Body of pancreas (tissue), 4 donors: Measurements from ENCODE around the gene PREX1. TPM values are rescaled to one million over a fixed set of nuclear protein-coding genes. Genes with fewer than 3 reads are reported as not detected.
A peak's percentile ranks its signal among the peaks of the same experiment; 100 is the strongest.

Source experiments
- ATAC-seq: fragments of 150-250 bp; one replicate; pipeline ENCODE4 v1.9.1; 2016
- DNase-seq, 4 donors: peaks; one replicate each; pipeline ENCODE4 v3.0.0-alpha.2; 2019
- H3K27ac ChIP-seq, 4 donors: fragments of 200-600 bp; sonication (generic); 1 replicate in 3 of 4; 2 replicates in 1 of 4; pipeline versions ENCODE4 v1.5.1 to v1.6.1; 2016 to 2019; ENCODE audit warnings: mild to moderate bottlenecking in 1 of 4, mixed read lengths in 1 of 4, moderate library complexity in 1 of 4
- H3K27me3 ChIP-seq, 2 donors: fragments of 200-600 bp; sonication (generic); one replicate each; pipeline ENCODE4 v1.6.0; 2016; ENCODE audit warnings: mild to moderate bottlenecking in 1 of 2
- H3K36me3 ChIP-seq, 2 donors: fragments of 200-600 bp; sonication (generic); replicated peaks in 1 of 2; 2 replicates each; pipeline ENCODE4 v1.5.1; 2016; ENCODE audit warnings: low read depth in 2 of 2; ENCODE audit not compliant: insufficient read depth in 1 of 2
- H3K4me1 ChIP-seq: fragments of 200-600 bp; sonication (generic); one replicate; pipeline ENCODE4 v1.6.0; 2016
- H3K4me3 ChIP-seq, 2 donors: fragments of 200-600 bp; sonication (generic); 1 replicate in 1 of 2; 2 replicates in 1 of 2; pipeline ENCODE4 v1.5.1; 2016 to 2019
- H3K9me3 ChIP-seq, 3 donors: fragments of 200-600 bp; sonication (generic); 1 replicate in 2 of 3; 2 replicates in 1 of 3; pipeline ENCODE4 v1.5.1; 2016
- CTCF ChIP-seq, 7 experiments: fragments of 450-650 bp in 4 of 7; fragments of 200-600 bp in 3 of 7; sonication (generic) in 3 of 7; IDR thresholded peaks; one replicate each; pipeline ENCODE4 v1.5.1; 2016 to 2019; ENCODE audit warnings: antibody characterized with exemption in 7 of 7
- POLR2A ChIP-seq, 3 donors: fragments of 450-650 bp; IDR thresholded peaks; one replicate each; pipeline ENCODE4 v1.6.1; 2016; ENCODE audit warnings: antibody characterized with exemption in 3 of 3, mild to moderate bottlenecking in 2 of 3
- WGBS, 2 donors: methylation state at CpG; one replicate each; pipeline ENCODE4 v1.1.5; 2017; 5-methylcytosine and 5-hydroxymethylcytosine counted together
- intact Hi-C: fragments of 100-400 bp; cut with DNase I; formaldehyde crosslinking; loops from one replicate; pipeline ENCODE4 v1.15.1; 2023
- total RNA-seq, 2 donors: library from RNA; depleted of rRNA; stranded (reverse); fragments of >200 nt; gene quantifications; one replicate each; pipeline ENCODE4 v1.1.0, GENCODE V29; 2016

The PREX1 gene
- total RNA-seq, 2 donors from 2014 or later: 9.1 to 14.5 TPM

GRCh38 chr20:48839154-48839917 lies 11.5 kb upstream of the PREX1 start:
- H3K4me3 ChIP-seq: no peak overlapping the region
- DNase-seq (no peak), ATAC-seq (no peak)
- TF ChIP-seq POLR2A (IDR thresholded peaks at IDR 0.05): no peak
- no peak for TF ChIP-seq CTCF (IDR thresholded peaks at IDR 0.05)
- no peak overlapping the region for H3K27ac ChIP-seq
- intact Hi-C loops: no loop called here
- no peaks in the 10 kb centered on the region for H3K36me3 ChIP-seq
- no peaks in the 10 kb centered on the region for H3K27me3 ChIP-seq
- no peaks in the 10 kb centered on the region for H3K9me3 ChIP-seq
- 52 to 61% methylated on average over 9 to 11 of the region's 11 CpGs for WGBS, 2 donors
- H3K4me1 ChIP-seq: no peaks in the 10 kb centered on the region

- WGBS, 2 donors: 80 to 92% methylated on average over 2 to 3 of the region's 3 CpGs
Measured at GRCh38 chr20:48837014-48837413, 9.2 kb upstream of the PREX1 start.

GRCh38 chr20:48835390-48835789 lies 7.6 kb upstream of the PREX1 start:
- Histone ChIP-seq H3K27ac (no peak overlapping the region), H3K4me3 (no peak overlapping the region), H3K9me3 (no peaks in the 10 kb centered on the region), H3K27me3 (no peaks in the 10 kb centered on the region), H3K36me3 (no peaks in the 10 kb centered on the region), H3K4me1 (no peaks in the 10 kb centered on the region)
- DNase-seq (no peak), ATAC-seq (no peak)
- 83 to 86% methylated on average over 2 of the region's 2 CpGs for WGBS, 2 donors
- intact Hi-C loops: no loop called here
- TF ChIP-seq CTCF (IDR thresholded peaks at IDR 0.05) (no peak), POLR2A (IDR thresholded peaks at IDR 0.05) (no peak)

More at GRCh38 chr20:48837014-48837413, 9.2 kb upstream of the PREX1 start:
- no peaks in the 10 kb centered on the region for H3K27me3 ChIP-seq
- H3K9me3 ChIP-seq: no peaks in the 10 kb centered on the region
- no peak for ATAC-seq
- no peak overlapping the region for H3K27ac ChIP-seq
- no peaks in the 10 kb centered on the region for H3K36me3 ChIP-seq
- H3K4me1 ChIP-seq: no peaks in the 10 kb centered on the region
- no peak for DNase-seq
- intact Hi-C loops: no loop called here
- TF ChIP-seq CTCF (IDR thresholded peaks at IDR 0.05) (no peak), POLR2A (IDR thresholded peaks at IDR 0.05) (no peak)
- H3K4me3 ChIP-seq: no peak overlapping the region

- TF ChIP-seq POLR2A (IDR thresholded peaks at IDR 0.05) (no peak), CTCF (IDR thresholded peaks at IDR 0.05) (no peak)
- Histone ChIP-seq H3K36me3 (no peaks in the 10 kb centered on the region), H3K27me3 (no peaks in the 10 kb centered on the region), H3K9me3 (no peaks in the 10 kb centered on the region), H3K4me1 (no peaks in the 10 kb centered on the region), H3K27ac (no peak overlapping the region), H3K4me3 (no peak overlapping the region)
- intact Hi-C loops: no loop called here
- DNase-seq (no peak), ATAC-seq (no peak)
- WGBS, 2 donors: 46 to 51% methylated on average over 2 of the region's 2 CpGs
Measured at GRCh38 chr20:48834278-48834677, 6.5 kb upstream of the PREX1 start.

GRCh38 chr20:48832405-48832730 lies 4.6 kb upstream of the PREX1 start:
- Histone ChIP-seq H3K9me3 (no peaks in the 10 kb centered on the region), H3K4me1 (peaks cover 8% of the 10 kb centered on the region), H3K36me3 (no peaks in the 10 kb centered on the region), H3K27me3 (peaks cover 0 to 4% of the 10 kb centered on the region in 2 donors), H3K27ac (peak overlapping the region in 1 of 4 donors; percentile 14), H3K4me3 (no peak overlapping the region)
- no peak for TF ChIP-seq POLR2A (IDR thresholded peaks at IDR 0.05)
- no peak for TF ChIP-seq CTCF (IDR thresholded peaks at IDR 0.05)
- DNase-seq (peak in 1 of 4 donors; percentile 31), ATAC-seq (no peak)
- intact Hi-C loops: no loop called here
- WGBS, 2 donors: 65 to 79% methylated on average over 3 of the region's 3 CpGs
